Measurements from ENCODE around the gene BMPER.

BMPER gene

DNA sequence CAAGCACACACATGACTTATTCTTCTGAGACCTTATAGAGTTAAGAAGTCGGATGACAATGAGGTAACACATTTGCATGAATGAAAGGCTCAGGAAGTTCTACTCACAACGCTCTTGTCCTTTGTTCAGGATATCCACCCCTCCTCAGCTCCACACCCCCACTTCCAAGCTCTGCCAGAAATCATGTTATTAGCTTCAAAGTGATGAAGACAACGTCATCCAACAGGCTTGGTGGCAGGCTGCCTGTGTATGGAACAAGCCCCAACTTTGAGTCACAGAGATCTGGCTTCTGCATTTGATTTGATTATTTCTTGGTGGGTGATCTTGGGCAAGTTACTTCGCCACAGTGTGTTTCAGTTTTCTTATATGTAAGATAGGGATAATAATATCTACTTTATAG, 12.4 kb upstream of the BMPER start:
- no peak for DNase-seq

DNA sequence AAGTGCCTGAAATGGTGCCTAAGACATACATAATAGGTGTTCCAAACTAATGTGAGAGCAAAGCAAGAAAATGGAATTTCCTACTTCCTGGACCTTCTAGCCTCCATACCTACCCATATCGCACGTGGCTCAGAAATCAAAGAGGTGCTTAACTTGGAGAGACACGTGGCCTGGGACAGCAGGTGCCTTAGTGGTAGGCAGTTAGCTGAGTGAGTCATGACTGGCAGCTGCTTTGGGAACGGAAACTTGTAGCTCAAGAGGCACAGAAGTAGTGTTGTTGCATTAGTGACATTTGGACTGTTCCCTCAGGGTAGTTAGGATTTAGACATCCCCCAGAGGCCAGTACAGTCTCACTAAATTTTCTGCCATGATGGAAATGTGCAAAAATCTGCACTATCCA, 12.0 kb upstream of the BMPER start:
- no peak for DNase-seq

DNA sequence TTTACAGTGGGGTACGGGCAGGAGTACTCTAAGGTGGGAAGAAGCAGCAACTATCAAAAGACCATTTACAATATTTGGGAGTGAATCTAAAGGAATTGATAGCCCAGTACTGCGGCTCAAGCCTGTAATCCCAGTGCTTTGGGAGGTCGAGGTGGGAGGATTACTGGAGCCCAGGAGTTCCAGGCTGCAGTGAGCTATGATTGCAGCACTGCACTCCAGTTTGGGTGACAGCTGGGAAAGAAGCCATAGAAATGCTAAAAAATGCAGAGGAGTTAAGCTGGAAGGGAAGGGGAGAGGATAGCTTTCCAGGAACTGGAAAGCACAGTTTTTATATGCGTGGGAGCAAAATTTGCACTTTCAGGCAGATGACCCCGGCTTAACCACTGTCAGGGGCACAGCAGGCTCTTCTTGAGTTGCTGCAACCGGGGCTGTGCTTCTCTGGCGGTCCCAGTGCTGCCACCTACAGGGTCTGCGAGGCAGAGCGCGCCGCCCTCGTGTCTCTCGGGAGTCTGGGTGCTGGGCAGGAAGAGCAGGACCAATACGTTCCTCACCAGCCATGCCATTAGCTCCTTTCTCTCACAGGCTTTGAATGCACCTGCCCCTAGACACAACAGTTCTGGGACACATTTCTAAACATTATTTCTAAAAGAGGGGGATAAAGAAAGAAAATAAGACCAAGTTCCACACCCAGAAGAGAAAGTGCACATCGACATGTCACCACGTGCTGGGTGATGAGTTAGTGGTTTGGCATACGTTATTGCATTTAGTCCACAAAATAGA, 10.1 kb upstream of the BMPER start:
- DNase-seq, result peak; percentile 66

DNA sequence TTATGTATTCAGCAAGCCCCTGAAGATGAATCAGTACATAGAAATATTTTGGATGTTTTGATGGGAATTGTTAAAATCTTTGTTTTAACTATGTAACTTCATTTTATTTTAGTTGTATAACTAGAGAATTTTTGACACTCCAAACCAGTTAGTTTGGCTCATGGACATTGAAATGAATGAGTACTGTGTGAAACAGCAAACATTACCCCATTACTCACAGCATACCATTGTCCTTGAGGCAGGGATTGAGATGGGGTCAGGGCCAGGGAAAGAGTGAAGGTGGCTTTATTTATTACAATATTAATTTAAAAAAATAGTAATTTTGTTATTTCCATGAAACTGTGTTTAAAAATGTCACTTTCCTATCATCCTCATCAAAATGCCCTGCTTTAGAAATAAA, 4.8 kb upstream of the BMPER start:
- DNase-seq, result no peak

DNA sequence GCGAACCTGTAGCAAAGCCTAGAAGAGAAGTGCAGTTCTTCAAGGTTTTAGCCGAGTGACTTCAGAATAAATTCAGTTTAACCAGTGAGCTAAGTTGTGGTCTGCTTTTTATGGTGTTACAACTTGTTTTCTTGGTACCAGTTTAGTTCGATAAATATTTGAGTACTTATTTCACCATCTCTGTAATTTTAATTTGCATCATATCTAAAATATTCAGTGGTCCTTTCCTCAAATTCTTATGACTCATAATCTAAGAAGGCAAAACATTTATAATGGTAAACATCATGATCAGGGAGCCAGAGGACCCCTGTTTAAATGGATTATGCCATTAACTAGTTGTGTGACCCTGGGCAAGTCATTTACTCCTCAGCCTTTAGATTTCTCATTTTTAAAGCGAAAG, 4.1 kb upstream of the BMPER start:
- no peak for DNase-seq

DNA sequence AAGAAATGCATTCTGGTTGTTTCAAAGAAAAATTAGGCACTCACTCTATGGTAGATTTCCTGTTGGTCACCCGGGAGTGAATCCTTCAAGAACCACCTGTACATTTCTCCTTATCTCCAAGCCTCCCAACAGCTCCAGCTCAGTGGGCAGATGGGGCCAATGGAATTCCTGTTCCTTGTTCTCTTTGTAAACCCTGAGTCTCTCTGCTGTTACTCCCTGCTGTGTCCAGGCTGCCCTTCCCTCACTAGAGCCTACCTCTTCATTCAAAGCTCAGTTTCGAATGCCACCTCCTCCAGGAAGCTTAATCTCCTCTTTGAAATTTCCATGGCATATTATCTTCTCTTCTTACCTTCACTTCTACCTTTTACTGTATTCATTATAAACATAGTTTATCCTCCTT, 3.5 kb upstream of the BMPER start:
- no peak for DNase-seq

DNA sequence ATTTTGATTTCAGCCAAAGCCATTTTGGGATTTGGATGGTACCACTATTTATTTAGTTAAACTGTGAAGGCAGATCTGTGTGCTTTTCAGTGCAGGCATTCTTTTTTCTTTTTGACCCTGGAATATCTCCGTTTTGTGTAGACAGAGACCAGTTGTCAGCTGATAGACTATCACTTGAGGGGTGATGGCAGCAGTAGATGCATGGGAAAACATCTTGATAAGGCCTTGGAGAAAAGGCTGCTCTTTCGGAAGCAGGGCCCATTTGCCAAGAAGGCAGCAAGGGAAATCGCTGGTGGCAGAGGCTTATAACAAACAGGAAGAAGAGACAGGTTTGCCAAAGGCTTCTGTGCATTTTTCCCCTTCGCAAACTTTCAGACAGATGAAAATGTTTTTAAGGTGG, 2.6 kb upstream of the BMPER start:
- no peak for DNase-seq

DNA sequence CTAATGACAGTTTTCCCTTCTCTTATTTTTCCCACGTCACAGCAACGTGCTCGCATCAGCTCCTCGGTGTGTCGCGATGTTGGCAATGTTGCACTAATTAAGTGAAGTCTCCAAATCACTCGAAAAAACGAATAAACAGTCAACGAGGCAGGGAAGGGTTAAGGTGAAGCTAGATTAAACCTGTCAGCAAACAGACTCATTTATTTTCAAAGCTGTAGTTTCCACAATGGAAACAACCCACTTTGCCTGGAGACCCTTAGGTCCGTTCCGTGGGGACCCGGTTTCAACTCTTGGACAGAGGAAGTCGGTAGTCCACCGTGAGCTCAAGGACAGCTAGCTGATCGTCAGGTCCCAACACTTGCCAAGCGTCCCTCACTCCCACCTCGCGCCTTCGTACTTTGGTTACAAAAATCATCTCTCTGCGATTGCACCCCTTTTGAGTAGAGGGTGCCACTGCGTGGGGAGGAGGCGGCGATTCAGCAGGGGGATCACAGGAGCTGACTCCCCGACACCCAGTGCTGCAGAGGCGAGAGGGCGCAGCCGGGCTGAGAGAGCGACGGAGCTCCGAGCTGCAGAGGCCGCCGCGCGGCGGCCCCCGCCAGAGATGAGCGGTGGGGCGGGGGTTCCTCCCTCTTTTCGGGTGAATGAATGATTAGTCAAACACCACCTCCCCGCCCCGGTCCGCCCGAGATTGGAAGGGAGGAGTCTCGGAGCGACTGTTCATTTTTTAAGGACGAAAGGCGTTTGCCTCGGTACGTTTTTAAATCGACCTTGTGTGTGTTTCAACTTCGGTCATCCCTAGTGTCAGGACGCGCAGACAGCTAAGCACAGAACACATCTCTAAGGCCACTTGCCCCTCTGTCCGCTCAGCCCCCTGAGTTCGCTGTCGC, 1.3 kb upstream of the BMPER start:
- peak; percentile 38 for DNase-seq

DNA sequence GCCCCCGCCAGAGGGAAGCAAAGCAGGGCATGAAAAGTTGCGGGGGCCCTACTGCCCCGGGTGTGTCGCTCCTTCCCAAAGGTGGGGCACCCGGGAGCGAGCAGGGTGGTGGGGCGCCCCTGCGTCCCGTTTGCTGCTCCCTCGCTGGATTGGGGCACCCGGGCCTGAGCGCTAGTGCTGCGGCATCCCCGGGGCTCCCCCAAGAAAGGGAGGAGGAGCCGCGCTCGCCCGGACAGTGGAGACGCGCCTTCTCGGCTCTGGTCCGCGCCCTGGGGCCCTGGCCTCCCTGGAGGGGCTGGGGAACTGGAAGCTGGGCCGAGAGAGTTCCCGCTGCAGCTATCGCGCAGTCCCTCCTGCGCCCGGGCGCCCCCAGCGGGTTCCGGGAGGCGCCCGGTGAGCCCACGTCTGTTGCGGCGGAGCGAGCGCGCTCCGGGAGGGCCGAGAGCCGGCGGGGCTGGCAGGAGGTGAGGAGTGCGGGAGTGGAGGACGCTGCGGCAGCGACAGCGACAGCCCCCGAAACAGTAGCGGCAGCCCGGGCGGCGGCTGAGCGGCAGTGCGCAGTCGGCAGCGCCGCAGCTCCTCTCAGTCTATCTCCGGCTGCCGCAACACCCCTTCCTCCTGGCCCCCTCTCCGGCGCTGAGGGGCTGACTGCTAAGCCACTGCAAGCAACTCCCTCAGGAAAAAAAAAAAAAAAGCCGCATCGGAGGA, 504 bp upstream of the BMPER start:
- no peak for DNase-seq

DNA sequence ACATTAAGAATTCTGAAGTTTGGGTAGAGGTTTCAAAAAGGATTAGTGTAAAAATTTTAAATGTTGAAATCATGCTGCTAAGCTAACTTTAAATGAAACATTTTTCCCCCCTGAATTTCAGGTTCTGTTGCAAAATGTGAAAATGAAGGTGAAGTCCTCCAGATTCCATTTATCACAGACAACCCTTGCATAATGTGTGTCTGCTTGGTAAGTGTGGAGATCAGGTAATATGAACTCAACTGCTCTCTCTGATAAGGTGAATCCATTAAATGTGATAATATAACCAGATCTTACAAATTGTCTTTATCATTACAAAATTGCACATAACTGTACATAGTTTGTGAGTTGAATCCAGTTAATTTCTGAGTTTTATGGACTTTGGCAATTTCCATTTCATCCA, 1.4 kb downstream of the BMPER start:
- no peak for DNase-seq

DNA sequence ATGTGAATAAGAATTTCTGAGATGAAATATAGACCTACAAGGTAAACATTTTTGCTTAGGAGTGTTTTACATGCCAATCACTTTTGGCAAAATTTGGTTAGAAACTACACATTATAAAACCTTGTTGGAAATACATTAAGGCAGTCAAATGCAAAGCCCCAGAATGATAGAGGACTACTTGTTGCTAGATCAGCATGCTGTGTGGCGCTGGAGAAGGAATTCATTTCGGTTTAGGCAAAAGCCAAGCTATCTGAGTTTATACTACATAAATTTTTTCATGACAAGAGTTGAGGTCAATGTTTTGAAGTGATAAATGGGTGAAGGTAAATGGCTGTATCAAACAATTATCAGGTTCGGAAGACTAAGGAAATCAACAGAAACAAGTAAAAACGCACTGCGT, 2.3 kb downstream of the BMPER start:
- DNase-seq, result no peak

DNA sequence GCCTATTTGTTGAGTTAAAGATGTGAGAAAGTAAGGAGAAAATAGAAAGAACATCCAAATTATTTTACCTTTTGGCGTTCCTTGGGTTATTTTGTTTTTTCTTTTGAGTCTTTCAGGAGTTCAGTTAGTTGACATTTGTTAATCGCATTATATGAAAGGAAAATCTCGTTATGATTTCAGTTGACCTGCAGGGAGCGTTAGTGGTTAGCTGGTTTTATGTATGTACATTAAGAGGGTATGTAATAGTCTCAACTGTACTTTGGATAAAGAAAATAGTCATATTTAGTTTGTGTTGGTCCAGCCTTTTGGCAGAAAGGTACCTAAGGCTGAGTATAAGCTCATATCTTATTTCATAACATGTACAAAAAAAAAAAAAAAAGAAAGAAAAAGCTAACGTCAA, 4.0 kb downstream of the BMPER start:
- no peak for DNase-seq

DNA sequence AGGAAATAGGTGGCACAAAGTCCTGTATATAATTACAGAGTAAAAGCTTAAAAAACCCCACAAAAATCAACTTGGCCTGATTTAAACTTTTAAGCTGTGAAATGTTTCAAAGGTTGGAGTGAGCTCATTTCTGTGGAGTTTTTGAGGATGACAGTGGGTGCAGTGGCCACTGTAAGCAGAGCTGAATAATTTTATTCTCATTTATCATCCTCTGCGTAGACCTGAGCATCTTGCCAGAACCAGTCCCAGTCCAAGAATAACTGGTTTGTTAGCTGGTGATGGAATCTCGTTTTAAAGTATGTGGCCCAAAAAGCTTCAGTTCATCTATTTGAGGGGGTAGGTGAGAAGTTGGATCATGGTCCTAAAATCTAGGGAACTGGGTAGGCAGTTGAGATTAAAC, 4.4 kb downstream of the BMPER start:
- DNase-seq, result no peak

DNA sequence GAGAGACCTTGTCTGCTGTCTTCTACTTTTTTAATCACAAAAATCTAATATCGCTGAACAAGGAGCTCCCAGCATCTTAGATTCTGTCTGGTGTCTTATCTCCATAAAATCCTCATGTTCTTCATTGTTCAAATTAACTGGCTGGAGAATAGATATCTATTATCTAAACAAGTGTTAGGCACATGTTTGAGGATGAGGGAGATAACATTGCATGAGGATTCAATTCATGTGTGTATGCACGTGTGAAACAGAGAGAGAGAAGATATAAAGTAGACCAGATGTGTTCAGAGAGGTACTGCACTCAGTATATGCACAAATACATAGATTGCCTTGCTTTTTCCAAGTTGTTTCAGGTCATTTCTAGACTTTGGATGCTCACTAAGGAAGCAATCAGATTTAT, 5.4 kb downstream of the BMPER start:
- DNase-seq, result no peak

DNA sequence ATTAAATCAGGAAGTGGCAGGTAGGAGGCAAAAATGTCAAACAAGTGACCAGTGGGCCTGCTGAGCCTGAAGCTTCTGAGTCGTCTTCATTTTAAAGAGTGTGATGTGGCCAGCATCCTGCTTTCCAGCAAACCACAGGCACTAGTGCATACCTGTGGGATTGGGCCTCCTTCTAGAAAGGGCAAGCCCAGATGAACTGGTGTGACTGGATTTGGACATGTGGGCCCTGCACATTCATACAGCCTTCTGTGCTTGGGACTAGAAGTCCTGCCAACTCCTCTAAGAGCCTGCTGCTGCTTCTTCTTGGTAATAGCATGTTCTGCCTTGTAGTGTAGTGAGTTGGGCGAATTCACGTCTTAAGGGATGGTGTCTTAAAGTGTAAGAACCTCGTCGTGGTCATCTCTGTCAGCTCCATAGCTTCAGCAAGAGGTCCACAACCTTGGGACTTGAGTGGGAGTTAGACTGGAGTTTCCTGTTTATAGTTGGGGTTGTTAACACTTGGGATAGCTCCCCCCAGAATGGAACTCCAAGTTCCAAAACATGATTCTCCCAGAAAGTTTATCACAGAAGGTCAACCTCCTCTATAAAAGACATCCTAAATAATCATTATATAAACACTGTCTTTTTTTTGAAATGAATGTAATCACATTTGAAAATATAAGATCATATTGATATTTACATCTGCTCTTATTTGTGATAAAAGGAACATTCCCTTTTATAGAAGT, 11.2 kb downstream of the BMPER start:
- no peak for DNase-seq

DNA sequence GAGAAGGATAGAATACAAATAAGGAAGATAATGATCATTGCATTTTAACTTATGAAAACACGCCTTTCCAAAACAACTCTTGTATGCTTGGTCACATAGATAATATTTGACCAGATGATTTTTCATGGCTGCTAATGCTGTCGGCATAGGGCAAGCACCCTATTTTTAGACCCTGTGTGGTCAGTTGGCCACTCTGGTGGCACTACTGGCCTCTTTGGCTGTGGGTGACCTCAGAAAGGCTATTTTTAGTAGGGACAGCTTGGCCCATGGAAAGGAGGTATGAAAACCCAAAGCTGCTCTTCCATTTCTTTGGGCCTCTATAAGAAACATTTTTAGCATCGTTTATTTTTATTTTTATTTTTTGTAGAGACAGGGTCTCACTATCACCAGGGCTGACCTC, 12.3 kb downstream of the BMPER start:
- no peak for DNase-seq

DNA sequence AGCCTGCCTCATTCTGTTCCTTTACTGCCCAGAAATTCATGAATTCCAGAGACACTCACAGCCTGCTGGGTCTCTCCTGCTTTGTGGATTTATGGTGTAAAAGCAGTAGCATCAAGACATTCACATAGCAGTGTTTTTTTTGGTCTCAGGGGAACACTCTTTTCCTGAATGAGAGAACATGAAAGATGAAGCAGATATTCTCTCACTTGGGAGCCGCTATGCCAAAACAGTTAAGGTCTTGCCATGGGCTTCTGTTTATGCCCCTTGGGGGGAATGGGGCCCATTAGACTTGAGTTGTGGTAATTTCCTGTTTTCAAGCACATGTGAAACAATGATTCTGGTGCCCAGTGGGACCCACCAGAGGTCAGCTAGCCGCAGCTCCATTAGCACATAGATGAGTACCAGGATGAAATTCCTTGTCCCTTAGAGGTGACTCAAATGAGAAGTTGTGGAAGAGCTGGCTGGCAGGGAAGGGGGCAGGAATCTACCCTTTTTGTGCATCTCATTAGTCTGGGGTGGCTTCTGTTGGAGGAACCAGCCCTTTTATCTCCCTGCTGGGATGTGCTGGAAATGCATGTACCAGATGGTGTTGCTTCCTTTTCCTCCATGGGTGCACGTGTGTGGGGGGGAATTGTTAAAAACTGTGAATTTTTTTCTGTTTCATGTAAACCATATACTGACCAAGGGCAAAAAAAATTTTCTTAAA, 13.3 kb downstream of the BMPER start:
- no peak for DNase-seq

DNA sequence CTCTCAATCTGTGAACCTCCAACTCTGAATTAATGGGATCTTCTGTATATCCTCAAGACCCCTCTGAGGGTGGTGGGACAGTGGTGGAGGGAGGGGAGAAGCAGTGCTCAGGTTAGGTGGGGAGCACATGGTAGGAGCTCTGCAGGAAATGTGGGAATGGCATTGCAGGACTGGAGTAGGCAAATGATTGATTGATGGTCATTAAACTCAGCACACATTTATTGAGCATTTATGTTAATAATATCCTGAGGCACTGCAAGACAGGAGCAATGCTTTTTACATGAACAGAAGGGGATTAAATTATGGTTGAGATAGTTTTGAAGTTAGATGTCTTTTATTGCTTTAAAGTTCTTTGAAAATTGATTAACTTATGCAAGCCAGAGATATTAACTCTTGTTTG, 14.1 kb downstream of the BMPER start:
- DNase-seq, result no peak

DNA sequence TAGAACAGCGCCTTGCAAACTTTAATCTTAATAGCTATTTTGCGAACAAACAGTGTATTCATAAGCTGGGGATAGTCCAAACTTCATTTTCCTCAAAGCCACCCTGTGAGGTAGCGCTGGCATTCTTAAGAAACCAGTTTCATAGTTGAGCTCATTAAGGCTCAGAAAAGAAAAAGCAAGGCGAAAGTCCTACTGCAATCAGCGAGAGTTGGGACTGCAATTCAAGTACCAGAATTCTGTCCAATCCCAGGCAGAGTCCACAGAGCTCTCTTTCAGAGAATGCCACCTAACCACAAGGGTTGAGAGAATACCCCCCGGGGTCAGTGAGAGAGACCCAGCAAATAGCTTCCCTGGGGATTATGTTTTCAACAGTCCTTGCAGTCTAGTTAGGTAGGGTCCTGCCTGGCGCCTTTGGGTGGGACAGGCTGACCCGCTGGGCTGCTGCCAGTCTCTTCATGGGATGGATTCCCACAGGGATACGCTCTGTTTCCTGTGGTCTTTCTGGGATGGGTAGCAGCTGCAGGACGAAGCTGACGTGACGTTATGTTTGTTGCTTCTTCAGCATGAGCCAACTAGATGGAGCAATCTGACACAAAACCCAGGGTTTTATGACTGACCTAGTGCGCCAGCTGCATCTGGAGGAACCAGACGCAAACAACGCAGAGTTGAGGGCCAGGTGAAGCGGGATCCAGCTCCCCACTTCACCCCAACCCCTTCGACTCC, 16.0 kb downstream of the BMPER start:
- no peak for DNase-seq

DNA sequence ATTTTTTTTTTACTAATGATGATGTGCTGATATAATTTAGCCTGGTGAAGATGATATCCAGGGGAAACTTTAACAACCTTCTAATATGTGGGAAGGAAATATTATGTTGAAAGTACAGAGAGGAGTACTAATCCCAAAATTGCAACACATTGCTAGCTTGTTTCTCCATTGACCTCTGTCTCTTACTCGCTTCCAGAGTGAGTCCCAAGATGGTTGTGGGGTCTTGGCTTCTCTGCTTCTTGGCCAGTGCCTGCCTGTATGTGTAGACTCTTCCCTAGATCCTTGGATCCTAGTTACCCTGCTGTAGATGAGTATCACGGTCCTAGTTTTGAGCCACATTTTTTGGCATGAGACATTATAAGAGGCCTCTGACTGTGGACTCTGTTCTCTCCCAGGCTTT, 17.5 kb downstream of the BMPER start:
- DNase-seq, result no peak

DNA sequence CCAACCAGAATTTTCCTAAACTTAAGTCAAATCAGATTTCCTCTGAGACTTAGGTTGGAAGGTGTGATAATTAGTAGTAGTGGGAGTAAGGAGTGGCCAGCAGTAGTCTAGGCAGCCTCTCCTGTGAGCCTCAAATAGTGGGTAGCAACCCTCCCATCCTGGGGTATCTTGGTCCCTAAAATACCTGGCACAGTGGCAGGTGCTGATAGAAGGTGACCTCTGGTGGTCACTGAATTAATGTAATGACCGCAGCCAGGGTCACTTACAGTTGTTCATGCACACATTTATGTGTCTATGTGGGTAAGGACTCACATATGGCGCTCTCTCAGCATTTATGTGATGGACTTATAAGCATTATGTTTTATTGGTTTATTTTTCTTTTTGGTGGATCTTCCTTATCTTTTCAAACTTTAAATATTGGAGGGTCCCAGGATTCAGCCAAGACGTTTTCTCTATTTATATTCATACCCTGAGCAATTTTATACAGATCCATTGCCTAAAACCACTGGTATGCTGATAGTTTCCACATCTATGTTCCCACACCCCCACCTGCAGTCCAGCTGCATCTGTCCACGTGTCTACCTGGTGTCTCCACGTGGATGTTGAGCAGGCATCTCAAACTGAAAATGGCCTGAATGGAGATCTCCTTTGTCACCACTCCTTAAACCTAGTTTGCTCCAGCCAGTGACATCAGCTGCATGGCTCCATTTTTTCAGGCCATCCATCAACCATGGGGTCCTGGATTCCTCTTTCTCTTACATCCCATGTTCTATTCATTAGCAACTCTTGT, 18.3 kb downstream of the BMPER start:
- no peak for DNase-seq
